Measurements from ENCODE around the gene RNF4. TPM values are rescaled to one million over a fixed set of nuclear protein-coding genes. Genes with fewer than 3 reads are reported as not detected.

RNF4 gene
- total and polyA plus RNA-seq, 2 experiments from 2014 or later = 63.1 to 66.5 TPM

- Histone ChIP-seq H4K20me1 (ENCODE audit: insufficient read depth) (peaks cover 43% of the 10 kb centered on the region), H2AFZ (no peak overlapping the region), H3K9me2 (ENCODE audit: insufficient read depth) (no peaks in the 10 kb centered on the region), H3K4me1 (ENCODE audit: insufficient read depth) (peaks cover 25% of the 10 kb centered on the region), H3K27me3 (replicated peaks; ENCODE audit: insufficient read depth) (no peaks in the 10 kb centered on the region), H3K36me3 (ENCODE audit: low read depth) (no peaks in the 10 kb centered on the region), H3K27ac (no peak overlapping the region), H3F3A (ENCODE audit: insufficient read depth) (peaks cover 23% of the 10 kb centered on the region; the same call in 1 of the 2 replicates), H3K4me2 (ENCODE audit: unreplicated experiment) (no peak overlapping the region), H3K4me3 (no peak overlapping the region), H3K9me3 (ENCODE audit: low read depth) (no peaks in the 10 kb centered on the region), H3K79me2 (ENCODE audit: insufficient read depth) (peaks cover 100% of the 10 kb centered on the region), H3K9ac (no peak overlapping the region)
- no peak for DNase-seq
- in situ Hi-C loops (cut with MboI) = no loop called here
- 84 to 91% methylated on average over 6 of the region's 6 CpGs for WGBS, 2 experiments (ENCODE audit: low coverage in 1 of 2, low lambda C conversion rate in 2 of 2, missing lambda C conversion rate in 2 of 2)
- no peak for TF ChIP-seq EZH2 (IDR thresholded peaks at IDR 0.05; ENCODE audit: insufficient read depth, poor library complexity, severe bottlenecking)
- no peak for TF ChIP-seq EZH2phosphoT487 (IDR thresholded peaks at IDR 0.05; ENCODE audit: insufficient read depth, low read depth)
These were observed 15.3 kb downstream of the RNF4 start for GRCh38 chr4:2484185-2484584.

DNA sequence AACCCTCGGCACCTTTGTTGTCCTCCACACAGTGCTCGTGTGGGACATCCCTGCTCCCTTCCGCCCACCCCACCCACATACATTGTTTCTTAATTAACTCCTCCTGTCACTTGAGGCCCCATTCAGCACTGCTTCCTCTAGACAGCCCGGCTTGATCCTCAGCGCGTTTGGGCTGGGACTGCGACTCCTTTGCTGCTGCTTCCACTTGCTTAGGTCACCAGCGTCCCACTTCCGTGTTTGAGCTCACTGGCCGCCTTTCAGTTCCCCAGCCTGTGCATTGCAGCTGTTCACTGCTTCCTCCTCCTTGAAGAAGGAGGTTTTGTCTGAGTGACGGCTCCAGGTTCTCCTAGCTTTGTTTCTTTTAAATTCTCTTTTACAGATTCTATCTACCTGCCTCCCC, 16.1 kb downstream of the RNF4 start:
- no peak overlapping the region for H2AFZ ChIP-seq
- peaks cover 100% of the 10 kb centered on the region for H3K79me2 ChIP-seq (ENCODE audit: insufficient read depth)
- TF ChIP-seq EZH2phosphoT487 (IDR thresholded peaks at IDR 0.05; ENCODE audit: insufficient read depth, low read depth) (no peak), EZH2 (IDR thresholded peaks at IDR 0.05; ENCODE audit: insufficient read depth, poor library complexity, severe bottlenecking) (no peak)
- peak overlapping the region; percentile 42 for H3K4me3 ChIP-seq
- DNase-seq = peak; percentile 84
- peak overlapping the region; percentile 49 for H3K9ac ChIP-seq
- H3K27ac ChIP-seq = peak overlapping the region; percentile 50
- no peaks in the 10 kb centered on the region for H3K9me2 ChIP-seq (ENCODE audit: insufficient read depth)
- peaks cover 43% of the 10 kb centered on the region for H4K20me1 ChIP-seq (ENCODE audit: insufficient read depth)
- in situ Hi-C loops (cut with MboI) = no loop called here
- H3K4me1 ChIP-seq (ENCODE audit: insufficient read depth) = peaks cover 31% of the 10 kb centered on the region
- no peaks in the 10 kb centered on the region for H3K27me3 ChIP-seq (replicated peaks; ENCODE audit: insufficient read depth)
- no peaks in the 10 kb centered on the region for H3K9me3 ChIP-seq (ENCODE audit: low read depth)
- peaks cover 27% of the 10 kb centered on the region for H3F3A ChIP-seq (ENCODE audit: insufficient read depth)
- no peaks in the 10 kb centered on the region for H3K36me3 ChIP-seq (ENCODE audit: low read depth)
- peak overlapping the region; percentile 79 for H3K4me2 ChIP-seq (ENCODE audit: unreplicated experiment)
- WGBS, 2 experiments (ENCODE audit: low coverage in 1 of 2, low lambda C conversion rate in 2 of 2, missing lambda C conversion rate in 2 of 2) = 9% methylated on average over 11 of the region's 11 CpGs

- no peak for DNase-seq
- Histone ChIP-seq H3K36me3 (ENCODE audit: low read depth) (peaks cover 4% of the 10 kb centered on the region; the same call in 1 of the 2 replicates), H3K27me3 (replicated peaks; ENCODE audit: insufficient read depth) (no peaks in the 10 kb centered on the region), H3K4me2 (ENCODE audit: unreplicated experiment) (no peak overlapping the region), H3F3A (ENCODE audit: insufficient read depth) (peaks cover 37% of the 10 kb centered on the region), H4K20me1 (ENCODE audit: insufficient read depth) (peaks cover 36% of the 10 kb centered on the region), H3K9ac (no peak overlapping the region), H3K27ac (no peak overlapping the region), H3K9me2 (ENCODE audit: insufficient read depth) (no peaks in the 10 kb centered on the region), H2AFZ (no peak overlapping the region), H3K4me3 (no peak overlapping the region), H3K4me1 (ENCODE audit: insufficient read depth) (peaks cover 41% of the 10 kb centered on the region), H3K9me3 (ENCODE audit: low read depth) (no peaks in the 10 kb centered on the region), H3K79me2 (ENCODE audit: insufficient read depth) (peaks cover 100% of the 10 kb centered on the region)
- in situ Hi-C loops (cut with MboI) = no loop called here
- WGBS, 2 experiments (ENCODE audit: low coverage in 1 of 2, low lambda C conversion rate in 2 of 2, missing lambda C conversion rate in 2 of 2) = 97 to 98% methylated on average over 4 of the region's 4 CpGs
- TF ChIP-seq EZH2 (IDR thresholded peaks at IDR 0.05; ENCODE audit: insufficient read depth, poor library complexity, severe bottlenecking) (no peak), EZH2phosphoT487 (IDR thresholded peaks at IDR 0.05; ENCODE audit: insufficient read depth, low read depth) (no peak)
These were observed 17.1 kb downstream of the RNF4 start for GRCh38 chr4:2485956-2486355.

GRCh38 chr4:2486981-2487380, 18.1 kb downstream of the RNF4 start:
- no peak overlapping the region for H3K4me3 ChIP-seq
- no peak overlapping the region for H3K27ac ChIP-seq
- no peaks in the 10 kb centered on the region for H3K9me2 ChIP-seq (ENCODE audit: insufficient read depth)
- H3K4me2 ChIP-seq (ENCODE audit: unreplicated experiment) = no peak overlapping the region
- peaks cover 28% of the 10 kb centered on the region for H4K20me1 ChIP-seq (ENCODE audit: insufficient read depth)
- H3F3A ChIP-seq (ENCODE audit: insufficient read depth) = peaks cover 44% of the 10 kb centered on the region
- H3K9ac ChIP-seq = no peak overlapping the region
- H3K79me2 ChIP-seq (ENCODE audit: insufficient read depth) = peaks cover 100% of the 10 kb centered on the region
- 84 to 86% methylated on average over 6 of the region's 6 CpGs for WGBS, 2 experiments (ENCODE audit: low coverage in 1 of 2, low lambda C conversion rate in 2 of 2, missing lambda C conversion rate in 2 of 2)
- in situ Hi-C loops (cut with MboI) = no loop called here
- H3K4me1 ChIP-seq (ENCODE audit: insufficient read depth) = peaks cover 49% of the 10 kb centered on the region
- no peaks in the 10 kb centered on the region for H3K9me3 ChIP-seq (ENCODE audit: low read depth)
- no peak for TF ChIP-seq EZH2phosphoT487 (IDR thresholded peaks at IDR 0.05; ENCODE audit: insufficient read depth, low read depth)
- no peak for TF ChIP-seq EZH2 (IDR thresholded peaks at IDR 0.05; ENCODE audit: insufficient read depth, poor library complexity, severe bottlenecking)
- DNase-seq = no peak
- H2AFZ ChIP-seq = no peak overlapping the region
- no peaks in the 10 kb centered on the region for H3K27me3 ChIP-seq (replicated peaks; ENCODE audit: insufficient read depth)
- H3K36me3 ChIP-seq (ENCODE audit: low read depth) = peaks cover 6% of the 10 kb centered on the region; the same call in 1 of the 2 replicates

DNA sequence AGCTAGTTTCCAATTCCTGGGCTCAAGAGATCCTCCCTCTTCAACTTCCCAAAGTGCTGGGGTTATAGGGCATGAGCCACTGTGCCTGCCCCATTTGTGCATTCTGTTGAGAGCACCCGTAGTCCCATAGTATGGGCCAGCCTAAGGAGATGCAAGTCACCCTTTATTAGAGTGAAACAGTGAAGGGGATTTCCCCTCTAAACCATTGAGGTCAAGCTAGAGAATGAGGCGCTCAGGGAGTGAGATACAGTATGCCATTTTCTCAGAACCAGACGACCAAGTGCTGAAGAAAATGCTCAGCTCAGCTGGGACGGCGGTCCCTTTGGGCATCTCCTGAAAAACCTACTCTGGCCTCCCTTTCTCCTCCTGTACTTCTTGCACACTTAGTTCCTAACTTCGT, 18.7 kb downstream of the RNF4 start:
- H3K27ac ChIP-seq = no peak overlapping the region
- H3K9me2 ChIP-seq (ENCODE audit: insufficient read depth) = no peaks in the 10 kb centered on the region
- peaks cover 22% of the 10 kb centered on the region for H4K20me1 ChIP-seq (ENCODE audit: insufficient read depth)
- no peak overlapping the region for H2AFZ ChIP-seq
- in situ Hi-C loops (cut with MboI) = no loop called here
- no peak overlapping the region for H3K4me3 ChIP-seq
- H3K4me2 ChIP-seq (ENCODE audit: unreplicated experiment) = no peak overlapping the region
- no peak for DNase-seq
- no peaks in the 10 kb centered on the region for H3K27me3 ChIP-seq (replicated peaks; ENCODE audit: insufficient read depth)
- peaks cover 43% of the 10 kb centered on the region for H3F3A ChIP-seq (ENCODE audit: insufficient read depth)
- peaks cover 100% of the 10 kb centered on the region for H3K79me2 ChIP-seq (ENCODE audit: insufficient read depth)
- H3K9ac ChIP-seq = no peak overlapping the region
- no peak for TF ChIP-seq EZH2 (IDR thresholded peaks at IDR 0.05; ENCODE audit: insufficient read depth, poor library complexity, severe bottlenecking)
- TF ChIP-seq EZH2phosphoT487 (IDR thresholded peaks at IDR 0.05; ENCODE audit: insufficient read depth, low read depth) = no peak
- WGBS, 2 experiments (ENCODE audit: low coverage in 1 of 2, low lambda C conversion rate in 2 of 2, missing lambda C conversion rate in 2 of 2) = 91 to 92% methylated on average over 6 of the region's 6 CpGs
- H3K9me3 ChIP-seq (ENCODE audit: low read depth) = no peaks in the 10 kb centered on the region
- peaks cover 48% of the 10 kb centered on the region for H3K4me1 ChIP-seq (ENCODE audit: insufficient read depth)
- peaks cover 12% of the 10 kb centered on the region for H3K36me3 ChIP-seq (ENCODE audit: low read depth)

Data from GM23248 (cell line).